ENCODE measurements around the gene VRK1.

The VRK1 gene

DNA sequence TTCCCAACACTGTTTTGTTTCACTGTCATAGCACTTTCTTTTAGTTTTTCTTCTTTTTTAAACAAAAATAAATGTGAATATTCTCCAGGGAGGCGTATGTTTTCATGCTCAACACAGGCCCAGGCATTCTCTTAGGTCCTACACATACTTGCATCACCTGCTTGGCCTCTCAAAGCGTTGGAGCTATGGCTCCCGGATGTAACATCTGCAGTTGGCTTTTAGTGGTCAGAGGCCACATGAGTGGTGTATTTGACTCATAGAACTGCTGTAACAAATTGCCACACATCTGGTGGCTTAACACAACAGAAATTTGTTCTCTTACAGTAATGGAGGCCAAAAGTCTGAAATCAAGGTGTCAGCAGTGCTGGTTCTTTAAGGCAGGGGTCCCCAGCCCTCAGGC lies 44.6 kb upstream of the VRK1 start:
- no peak for DNase-seq
- no peak overlapping the region for H3K4me3 ChIP-seq
- intact Hi-C loops (cut with DNase I; ENCODE audit: low total_unique reads) = no loop called here
- no peaks in the 10 kb centered on the region for H3K9me3 ChIP-seq
- no peaks in the 10 kb centered on the region for H3K36me3 ChIP-seq
- peaks cover 0 to 32% of the 10 kb centered on the region in 2 donors for H3K27me3 ChIP-seq
- no peaks in the 10 kb centered on the region for H3K4me1 ChIP-seq
- no peak for TF ChIP-seq CTCF (IDR thresholded peaks at IDR 0.05)
- H3K27ac ChIP-seq = no peak overlapping the region

- no peak for TF ChIP-seq CTCF (IDR thresholded peaks at IDR 0.05)
- intact Hi-C loops (cut with DNase I; ENCODE audit: low total_unique reads) = no loop called here
These were observed 42.9 kb upstream of the VRK1 start for GRCh38 chr14:96754162-96754844.

DNA sequence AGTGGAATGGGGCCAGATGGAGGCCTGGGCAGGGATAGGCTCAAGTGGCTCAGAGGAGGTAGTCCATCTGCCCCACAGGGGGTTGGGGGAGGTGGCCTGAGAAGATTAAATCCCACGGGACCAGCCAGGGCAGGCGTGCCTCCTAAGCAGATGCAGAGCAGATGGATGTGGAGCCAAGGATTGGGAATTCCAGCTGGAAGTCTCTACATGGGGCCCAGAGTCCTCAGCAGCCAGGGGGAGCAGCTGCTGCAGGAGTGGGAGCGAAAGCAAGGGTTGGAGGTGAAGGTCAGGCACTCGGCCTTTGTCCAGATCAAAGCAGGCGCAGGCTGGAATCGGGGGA lies 42.4 kb upstream of the VRK1 start:
- DNase-seq = no peak
- no peak overlapping the region for H3K27ac ChIP-seq
- intact Hi-C loops (cut with DNase I; ENCODE audit: low total_unique reads) = no loop called here

More at GRCh38 chr14:96754162-96754844, 42.9 kb upstream of the VRK1 start:
- Histone ChIP-seq H3K27ac (no peak overlapping the region), H3K9me3 (no peaks in the 10 kb centered on the region), H3K4me1 (no peaks in the 10 kb centered on the region), H3K27me3 (peaks cover 0 to 26% of the 10 kb centered on the region in 2 donors), H3K36me3 (no peaks in the 10 kb centered on the region), H3K4me3 (no peak overlapping the region)
- no peak for DNase-seq

GRCh38 chr14:96756745-96757144 lies 40.4 kb upstream of the VRK1 start:
- Histone ChIP-seq H3K36me3 (no peaks in the 10 kb centered on the region), H3K9me3 (no peaks in the 10 kb centered on the region), H3K27ac (no peak overlapping the region), H3K4me1 (no peaks in the 10 kb centered on the region), H3K27me3 (peaks cover 0 to 18% of the 10 kb centered on the region in 2 donors), H3K4me3 (no peak overlapping the region)
- no peak for TF ChIP-seq CTCF (IDR thresholded peaks at IDR 0.05)
- intact Hi-C loops (cut with DNase I; ENCODE audit: low total_unique reads) = no loop called here
- no peak for DNase-seq

More for the DNA sequence above, 42.4 kb upstream of the VRK1 start:
- TF ChIP-seq CTCF (IDR thresholded peaks at IDR 0.05) = no peak
- no peaks in the 10 kb centered on the region for H3K36me3 ChIP-seq
- no peak overlapping the region for H3K4me3 ChIP-seq
- peaks cover 0 to 21% of the 10 kb centered on the region in 2 donors for H3K27me3 ChIP-seq
- H3K4me1 ChIP-seq = no peaks in the 10 kb centered on the region
- no peaks in the 10 kb centered on the region for H3K9me3 ChIP-seq

GRCh38 chr14:96757456-96757855 lies 39.7 kb upstream of the VRK1 start:
- no peak overlapping the region for H3K27ac ChIP-seq
- H3K27me3 ChIP-seq = peaks cover 0 to 18% of the 10 kb centered on the region in 2 donors

More at GRCh38 chr14:96757456-96757855, 39.7 kb upstream of the VRK1 start:
- Histone ChIP-seq H3K9me3 (no peaks in the 10 kb centered on the region), H3K4me3 (no peak overlapping the region), H3K36me3 (no peaks in the 10 kb centered on the region), H3K4me1 (no peaks in the 10 kb centered on the region)
- intact Hi-C loops (cut with DNase I; ENCODE audit: low total_unique reads) = no loop called here
- TF ChIP-seq CTCF (IDR thresholded peaks at IDR 0.05) = no peak
- no peak for DNase-seq
